Activated T-cell treated with anti-CD3 and anti-CD28 coated beads for 24 hours (primary cell): Measurements from ENCODE around the gene NCBP2L.
"Not testable (repeated sequence)": the region's sequence is repeated elsewhere in the genome, so short reads cannot be mapped to it uniquely, and the experiment has no call there.

Experiments used
- DNase-seq: peaks from one replicate; pipeline ENCODE4 v3.0.0-alpha.2; 2020; ENCODE audit warnings: low read depth

NCBP2L gene

DNA sequence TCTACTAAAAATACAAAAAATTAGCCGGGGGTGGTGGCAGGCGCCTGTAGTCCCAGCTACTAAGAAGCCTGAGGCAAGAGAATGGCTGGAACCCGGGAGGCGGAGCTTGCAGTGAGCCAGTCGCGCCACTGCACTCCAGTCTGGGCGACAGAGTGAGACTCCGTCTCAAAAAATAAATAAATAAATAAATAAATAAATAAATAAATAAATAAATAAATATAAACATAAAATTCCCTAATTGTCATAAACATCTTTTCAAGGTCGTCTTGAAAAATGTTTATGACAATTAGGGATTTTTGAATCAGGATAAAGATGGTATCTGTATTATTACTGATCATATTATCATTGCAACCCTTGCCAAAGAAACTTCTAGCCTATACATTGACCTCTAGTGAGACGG, 32.5 kb downstream of the NCBP2L start:
- not testable (repeated sequence) for DNase-seq

- DNase-seq, result no peak
Measured at GRCh38 chrX:107818900-107819521, 41.5 kb downstream of the NCBP2L start.

GRCh38 chrX:107823042-107823441, 45.5 kb downstream of the NCBP2L start:
- DNase-seq, result no peak

DNA sequence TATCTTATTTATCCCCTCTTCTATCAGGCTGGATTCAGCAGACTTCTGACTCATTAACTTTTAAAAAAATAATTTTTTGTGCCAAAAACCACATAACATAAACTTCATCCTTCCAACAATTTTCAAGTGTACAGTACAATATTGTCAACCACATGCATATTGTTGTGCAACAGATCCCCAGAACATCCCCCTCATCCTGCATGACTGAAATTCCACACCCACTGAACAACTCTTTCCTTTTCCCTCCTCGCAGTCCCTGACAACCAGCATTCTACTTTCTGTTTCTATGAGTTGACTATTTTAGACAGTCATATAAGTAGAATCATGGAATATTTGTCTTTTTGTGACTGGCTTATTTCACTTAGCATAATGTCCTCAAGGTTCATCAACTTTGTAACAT, 45.9 kb downstream of the NCBP2L start:
- no peak for DNase-seq

DNA sequence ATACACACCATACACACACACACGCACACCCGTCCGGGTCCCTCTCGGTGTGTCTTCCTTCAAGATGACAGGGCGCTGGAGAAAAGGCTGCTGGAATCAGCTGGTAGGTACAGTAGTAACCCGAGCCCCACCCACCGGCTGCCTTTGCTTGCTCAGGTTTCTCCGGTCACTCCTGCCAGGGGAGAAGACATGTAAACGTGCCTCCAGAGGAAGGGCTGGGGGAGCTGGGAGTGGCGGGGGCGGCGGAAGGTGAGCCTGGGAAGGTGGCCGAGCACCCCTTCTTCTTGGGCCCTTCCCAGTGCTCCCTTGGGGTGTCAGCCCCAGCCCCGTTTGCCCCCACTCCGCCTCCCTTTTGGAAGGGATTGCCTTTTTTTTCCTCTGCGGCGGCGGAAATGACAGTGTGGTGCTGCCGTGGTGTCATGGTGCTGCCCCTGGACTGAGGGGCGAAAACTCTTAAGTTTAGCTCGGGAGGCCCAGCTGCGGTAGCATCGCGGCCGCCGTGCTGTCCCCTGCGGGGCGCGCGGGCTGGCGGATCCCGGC, 48.2 kb downstream of the NCBP2L start, which contains the start of gene MID2:
Gene MID2, plus strand, starts transcription at position 169 of the 540 bp plus-strand sequence. CDS start 561 bp downstream, outside the sequence.
- DNase-seq, result peak; percentile 23

- DNase-seq, result no peak
Measured at GRCh38 chrX:107826238-107827029, 48.9 kb downstream of the NCBP2L start.

GRCh38 chrX:107827030-107827831, 49.7 kb downstream of the NCBP2L start:
- DNase-seq, result no peak

GRCh38 chrX:107827852-107828251, 50.3 kb downstream of the NCBP2L start:
- no peak for DNase-seq

- DNase-seq, result no peak
Measured at GRCh38 chrX:107829878-107830277, 52.3 kb downstream of the NCBP2L start.

DNA sequence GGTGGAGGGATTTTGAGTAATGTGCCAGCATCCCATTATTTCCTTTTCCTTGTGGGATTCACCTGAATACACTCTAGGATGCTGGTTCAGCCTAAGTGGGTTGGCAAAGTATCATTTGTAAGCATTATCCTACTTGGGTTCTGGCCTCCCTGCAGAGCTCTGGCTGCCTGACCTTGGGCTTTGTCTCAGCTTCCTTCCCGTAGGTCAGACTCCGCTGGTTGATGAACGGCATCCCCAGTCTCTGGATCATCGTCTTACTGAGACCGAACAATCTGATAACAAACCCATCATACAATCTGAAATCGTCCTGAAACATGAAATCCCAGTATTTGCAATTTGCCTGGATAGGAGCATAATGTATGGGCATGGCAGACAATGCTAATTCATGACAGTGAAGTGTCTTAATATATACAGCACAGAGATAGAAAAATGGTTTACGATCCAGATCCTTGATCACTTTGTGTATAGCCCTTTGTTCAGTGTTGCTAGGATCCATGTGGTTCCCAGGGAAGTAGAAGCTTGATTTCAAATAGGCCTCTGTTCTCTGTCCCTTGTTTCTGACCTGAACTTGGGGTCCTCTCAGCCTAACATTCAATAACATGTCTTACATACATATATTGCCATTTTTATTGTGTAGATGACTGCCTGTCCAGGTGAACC, 53.7 kb downstream of the NCBP2L start:
- DNase-seq, result no peak

GRCh38 chrX:107834275-107835201, 57.0 kb downstream of the NCBP2L start:
- DNase-seq, result no peak

DNA sequence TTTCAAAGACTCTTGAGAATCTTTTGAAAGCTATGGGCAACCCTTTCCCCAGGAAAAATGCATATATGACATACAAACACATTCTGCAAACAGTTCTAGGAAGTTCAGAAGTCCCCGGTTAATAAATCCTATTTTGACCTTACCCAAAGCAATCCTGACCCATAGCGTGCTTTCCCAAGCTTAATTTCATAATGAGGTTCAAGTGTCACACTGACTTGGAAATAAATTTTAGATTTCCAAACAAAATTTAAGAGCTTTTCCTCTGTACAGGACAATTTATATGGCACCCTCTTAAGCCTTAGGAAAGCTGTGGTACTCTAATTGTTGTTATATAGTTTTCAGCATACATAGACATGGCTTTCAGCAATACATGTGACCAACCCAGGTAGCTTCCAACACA, 59.4 kb downstream of the NCBP2L start:
- DNase-seq, result no peak

GRCh38 chrX:107840971-107841370, 63.4 kb downstream of the NCBP2L start:
- no peak for DNase-seq

DNA sequence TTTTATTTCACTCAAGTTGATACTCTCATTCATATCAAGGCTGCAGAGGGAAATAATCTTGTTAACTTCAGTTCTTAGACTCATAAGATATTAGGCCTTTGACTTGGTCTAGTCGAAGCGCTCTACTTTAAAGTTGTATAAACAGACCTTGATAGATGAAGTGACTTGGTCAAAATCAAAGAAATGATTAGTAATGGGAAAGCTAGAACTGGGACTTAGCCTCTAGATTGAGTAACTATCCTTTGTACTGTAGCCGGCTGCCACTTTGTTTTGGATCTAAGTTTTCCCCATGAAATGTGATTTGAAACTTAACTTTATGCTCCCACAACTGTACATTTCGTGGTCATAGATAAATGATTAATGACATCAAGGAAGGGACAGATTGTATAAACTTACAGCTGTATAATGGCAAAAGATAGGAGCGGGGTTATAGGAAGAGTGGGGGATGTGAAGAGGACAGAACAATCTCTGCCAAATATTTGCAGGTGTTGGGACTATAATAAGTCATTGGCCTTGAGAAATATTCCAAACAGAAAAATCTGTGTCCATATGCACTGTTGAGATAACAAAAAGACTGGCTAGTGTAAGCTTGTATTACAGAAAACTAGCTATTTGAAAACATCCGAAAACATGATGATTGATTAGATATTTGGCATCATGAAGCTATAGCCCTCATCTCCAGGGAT, 65.3 kb downstream of the NCBP2L start:
- DNase-seq, result no peak
